Bone marrow (tissue), 2 donors: ENCODE measurements around the gene E2F1.
A peak's percentile ranks its signal among the peaks of the same experiment; 100 is the strongest.

Experiments
- DNase-seq, 2 donors: peaks; one replicate each; lab custom pipeline; 2025; lab: John Stamatoyannopoulos, UW

The E2F1 gene

GRCh38 chr20:33687370-33687915 is 1.3 kb upstream of the E2F1 start:
- peak in 1 of 2 donors; percentile 66 for DNase-seq

- DNase-seq: no peak
Observed at GRCh38 chr20:33686984-33687366, 790 bp upstream of the E2F1 start.

- no peak for DNase-seq
Observed at GRCh38 chr20:33685328-33686099, 671 bp downstream of the E2F1 start.

GRCh38 chr20:33684533-33685327 is 1.5 kb downstream of the E2F1 start:
- no peak for DNase-seq

- no peak for DNase-seq
Observed at GRCh38 chr20:33681728-33682353, 4.3 kb downstream of the E2F1 start.

GRCh38 chr20:33681288-33681687 is 4.9 kb downstream of the E2F1 start:
- DNase-seq: no peak

- DNase-seq: no peak
Observed at GRCh38 chr20:33680686-33681085, 5.5 kb downstream of the E2F1 start.

GRCh38 chr20:33679758-33680485 is 6.3 kb downstream of the E2F1 start:
- no peak for DNase-seq

GRCh38 chr20:33677991-33678702 is 8.0 kb downstream of the E2F1 start:
- DNase-seq: no peak

GRCh38 chr20:33676652-33677645 is 9.2 kb downstream of the E2F1 start:
- DNase-seq: no peak

- DNase-seq: no peak
Observed at GRCh38 chr20:33676121-33676520, 10.1 kb downstream of the E2F1 start.

GRCh38 chr20:33675136-33675959 is 10.8 kb downstream of the E2F1 start:
- no peak for DNase-seq

- peak in 1 of 2 donors; percentile 52 for DNase-seq
Observed at GRCh38 chr20:33674294-33675135, 11.7 kb downstream of the E2F1 start, which contains the start of gene NECAB3. NECAB3 (minus strand) TSS chr20:33674428; CDS start chr20:33674352, 76 bp downstream.

GRCh38 chr20:33673410-33674293 is 12.5 kb downstream of the E2F1 start:
- no peak for DNase-seq

GRCh38 chr20:33673114-33673409 is 13.1 kb downstream of the E2F1 start:
- no peak for DNase-seq

- DNase-seq: no peak
Observed at GRCh38 chr20:33672426-33673113, 13.6 kb downstream of the E2F1 start.
